HG02571 (cell line): Measurements from ENCODE around the gene MED25.
"Not testable (repeated sequence)": the region's sequence is repeated elsewhere in the genome, so short reads cannot be mapped to it uniquely, and the experiment has no call there.

Source experiments
- ATAC-seq: cut with Tn5 transposase; IDR thresholded peaks from one replicate; pipeline ENCODE4 v1.9.1; 2021; ENCODE audit warnings: mild to moderate bottlenecking, moderate library complexity; ENCODE audit not compliant: unreplicated experiment

Gene MED25

DNA sequence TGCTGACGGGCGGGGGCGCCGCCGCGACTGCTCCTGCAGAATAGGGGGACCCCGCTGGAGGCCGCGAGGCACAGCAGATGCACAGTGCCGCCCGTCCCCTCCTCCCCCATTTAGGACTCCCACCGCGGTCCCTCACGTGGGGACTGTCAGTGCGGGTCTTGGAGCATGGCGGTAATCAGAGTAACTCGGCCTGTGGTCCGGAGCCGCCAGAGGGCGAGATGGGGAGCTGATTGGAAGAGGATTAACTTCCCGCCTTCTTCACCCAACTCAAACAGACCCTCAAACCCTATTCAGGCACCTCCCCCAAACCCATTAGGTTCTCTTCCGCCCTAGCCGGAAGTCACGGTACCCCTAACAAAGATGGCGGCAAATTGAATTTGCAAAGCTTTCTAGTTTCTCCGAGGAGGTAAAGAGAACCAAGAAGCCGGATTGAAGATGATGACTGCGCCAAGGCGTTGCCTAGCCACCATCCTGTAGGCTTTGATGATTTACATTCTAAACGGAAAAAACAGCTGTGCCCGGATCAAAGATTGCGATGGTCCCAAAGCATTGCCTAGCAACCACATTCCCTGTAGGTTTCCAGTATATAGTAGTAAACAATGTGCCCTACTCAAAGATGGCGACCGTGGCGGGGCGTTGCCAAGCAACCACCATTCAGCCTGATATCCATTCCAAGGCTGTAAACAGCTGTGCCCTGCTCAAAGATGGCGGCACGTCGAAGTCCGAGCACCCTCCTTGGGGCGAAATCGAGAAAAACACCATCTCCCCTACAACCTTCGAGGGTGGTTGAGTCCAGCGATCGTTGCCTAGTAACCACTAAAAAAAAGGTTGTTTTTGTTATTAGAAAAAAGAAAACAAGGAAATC is 4.9 kb upstream of the MED25 start, which contains the start of gene FUZ:
FUZ (minus strand) TSS at position 296 of the 865 bp plus-strand sequence; CDS start at position 110, 186 bp downstream.
- ATAC-seq: peak; percentile 47

DNA sequence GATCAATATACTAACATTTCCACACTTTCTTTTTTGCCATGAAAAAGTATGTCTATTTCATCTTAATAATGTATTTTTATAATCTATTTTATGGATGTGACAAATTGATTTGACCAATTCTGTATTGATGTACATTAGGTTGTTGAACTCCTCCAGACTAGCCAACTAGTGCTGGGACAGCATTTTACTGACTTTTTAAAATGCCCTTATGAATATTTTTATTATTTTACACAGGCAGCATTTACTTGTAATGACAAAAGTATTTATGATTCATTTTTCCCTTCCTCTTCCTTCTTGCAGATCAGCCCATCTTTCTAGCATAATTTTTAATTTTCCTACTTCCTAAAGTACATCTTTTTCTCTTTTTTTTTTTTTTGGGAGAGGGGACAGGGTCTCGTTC is 4.1 kb upstream of the MED25 start:
- ATAC-seq: no peak

DNA sequence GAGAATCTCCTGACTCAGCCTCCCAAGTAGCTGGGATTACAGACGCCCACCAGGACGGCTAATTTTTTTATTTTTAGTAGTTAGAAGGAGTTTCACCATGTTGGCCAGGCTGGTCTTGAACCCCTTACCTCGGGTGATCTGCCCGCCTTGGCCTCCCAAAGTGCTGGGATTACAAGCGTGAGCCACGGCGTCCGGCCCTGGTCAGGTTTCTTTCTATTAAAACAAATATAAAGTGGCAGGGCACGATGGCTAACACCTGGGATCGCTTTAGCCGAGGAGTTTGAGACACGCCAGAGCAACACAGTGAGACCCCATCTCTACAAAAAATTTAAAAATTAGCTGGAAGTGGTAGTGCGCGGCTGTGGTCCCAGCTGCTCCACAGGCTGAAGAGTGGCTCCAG is 1.5 kb upstream of the MED25 start:
- no peak for ATAC-seq

DNA sequence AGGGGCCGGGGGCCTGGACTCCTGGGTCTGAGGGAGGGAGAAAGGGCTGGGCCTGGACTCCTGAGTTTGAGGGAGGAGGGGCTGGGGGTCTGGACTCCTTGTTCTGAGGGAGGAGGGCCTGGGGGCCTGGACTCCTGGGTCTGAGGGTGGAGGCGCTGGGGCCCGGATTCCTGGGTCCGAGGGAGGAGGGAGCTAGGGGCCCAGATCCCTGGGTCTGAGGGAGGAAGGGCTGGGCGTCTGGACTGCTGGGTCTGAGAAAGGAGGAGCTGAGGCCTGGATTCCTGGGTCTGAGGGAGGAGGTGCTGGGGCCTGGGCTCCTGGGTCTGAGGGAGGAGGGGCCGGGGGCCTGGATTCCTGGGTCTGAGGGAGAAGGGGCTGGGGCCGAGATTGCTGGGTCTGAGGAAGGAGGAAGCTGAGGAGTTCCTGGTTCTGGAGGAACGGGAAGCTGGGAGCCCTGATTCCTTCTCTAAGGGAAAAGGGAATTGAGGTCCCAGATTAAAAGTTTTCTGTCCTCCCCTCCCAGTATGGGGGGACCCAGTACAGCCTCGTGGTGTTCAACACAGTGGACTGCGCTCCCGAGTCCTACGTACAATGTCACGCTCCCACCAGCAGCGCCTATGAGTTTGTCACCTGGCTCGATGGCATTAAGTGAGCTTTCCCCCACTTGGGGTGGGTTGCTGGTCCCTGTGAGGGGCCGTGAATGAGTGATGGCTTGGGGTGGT is 721 bp downstream of the MED25 start:
- no peak for ATAC-seq

DNA sequence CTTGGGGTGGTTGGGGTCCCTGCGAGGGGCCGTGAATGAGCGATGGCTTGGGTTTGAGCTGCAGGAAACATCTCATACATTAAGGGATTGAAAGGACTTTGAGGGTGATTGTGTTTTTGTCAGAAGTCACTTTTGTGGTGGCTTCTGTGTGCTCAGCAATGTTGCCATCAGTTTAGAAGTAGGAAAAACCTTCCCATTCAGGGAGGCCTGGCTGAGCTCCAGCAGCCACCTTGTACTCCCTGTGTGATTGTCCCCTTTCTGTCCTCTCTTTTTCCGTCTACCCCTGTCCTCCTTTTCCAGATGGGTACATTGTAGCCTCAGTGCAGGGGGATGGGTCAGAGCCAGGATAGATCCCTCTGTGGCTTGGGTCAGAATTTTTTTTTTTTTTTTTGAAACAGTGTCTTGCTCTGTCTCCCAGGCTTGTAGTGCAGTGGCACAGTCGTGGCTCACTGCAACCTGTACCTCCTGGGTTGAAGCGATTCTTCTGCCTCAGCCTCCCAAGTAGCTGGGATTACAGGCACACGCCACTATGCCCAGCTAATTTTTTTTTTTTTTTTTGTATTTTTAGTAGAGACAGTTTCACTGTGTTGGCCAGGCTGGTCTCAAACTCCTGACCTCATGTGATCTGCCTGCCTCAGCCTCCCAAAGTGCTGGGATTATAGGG is 1.5 kb downstream of the MED25 start:
- ATAC-seq: not testable (repeated sequence)

DNA sequence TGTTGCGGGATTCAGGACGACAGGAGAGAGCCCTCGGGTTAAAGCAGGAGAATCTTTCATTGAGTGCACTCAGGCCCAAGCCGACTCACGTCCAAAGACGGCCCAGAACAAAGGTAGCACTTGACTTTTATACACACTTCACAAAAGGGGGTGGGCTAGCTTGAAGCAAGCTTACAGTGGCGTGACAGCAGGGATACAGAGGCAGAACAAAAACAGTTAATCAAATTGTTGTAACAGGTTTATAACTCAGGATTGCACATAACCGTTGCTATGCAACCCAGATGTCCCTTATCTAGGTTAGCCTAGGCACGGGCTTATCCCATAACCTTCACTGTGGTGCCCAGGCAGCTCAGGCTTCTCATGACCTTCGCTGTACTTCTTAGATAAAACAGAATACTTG is 2.0 kb downstream of the MED25 start:
- no peak for ATAC-seq

DNA sequence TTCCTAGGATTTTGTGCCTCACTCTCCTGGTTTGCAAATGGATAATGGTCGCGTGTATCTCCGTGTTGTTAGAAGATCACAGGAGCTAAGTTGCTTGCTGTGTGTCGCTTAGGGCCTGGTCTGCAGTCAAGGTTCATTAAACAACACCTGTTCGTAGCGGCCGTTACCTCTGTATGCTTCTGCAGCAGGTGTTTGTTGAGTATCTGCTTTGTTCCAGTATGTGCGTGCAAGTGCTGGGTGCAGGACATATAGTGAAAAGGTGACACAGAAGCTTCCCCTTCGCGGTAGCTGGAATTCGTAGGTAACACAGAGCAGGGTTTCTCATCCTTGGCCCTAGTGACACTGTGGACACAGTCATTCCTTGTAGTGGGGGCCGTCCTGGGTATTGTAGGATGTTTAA is 5.4 kb downstream of the MED25 start:
- no peak for ATAC-seq

DNA sequence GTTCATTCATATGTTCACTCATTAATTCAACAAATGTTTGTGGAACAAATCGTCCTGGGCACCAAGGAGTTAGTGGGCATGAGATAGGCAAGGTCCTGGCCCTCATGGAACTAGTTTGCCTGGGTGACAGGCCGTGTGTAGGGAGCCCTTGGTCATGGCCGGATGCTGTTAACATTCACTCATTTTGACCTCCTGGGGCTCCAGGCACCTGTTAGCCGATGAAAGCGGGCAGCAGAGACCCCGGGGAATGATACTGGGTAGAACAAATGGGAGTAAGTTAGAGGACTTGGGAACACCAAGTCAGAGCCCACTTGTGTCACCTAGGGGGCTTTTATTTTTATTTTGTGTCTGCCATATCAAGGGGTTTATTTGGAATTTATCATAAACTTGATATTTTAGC is 6.6 kb downstream of the MED25 start:
- ATAC-seq: no peak

DNA sequence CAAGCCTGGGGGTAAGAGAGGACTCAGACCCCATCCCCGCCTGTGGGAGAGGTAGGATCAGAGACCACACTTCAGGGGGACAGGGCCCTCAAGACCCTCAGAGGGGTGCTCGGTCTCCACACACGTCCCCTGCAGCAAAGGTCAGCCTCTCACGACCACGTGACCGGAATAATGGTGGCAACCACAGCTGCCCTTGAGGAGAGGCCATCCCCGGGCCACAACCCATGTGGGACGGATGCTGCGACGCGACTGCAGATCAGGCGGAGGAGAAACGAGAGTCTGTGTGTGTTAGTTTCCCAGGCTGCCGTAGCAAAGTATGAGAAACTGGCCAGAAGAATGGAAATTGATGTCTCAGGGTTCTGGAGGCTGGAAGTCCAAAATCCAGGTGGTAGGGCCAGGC is 8.9 kb downstream of the MED25 start:
- ATAC-seq: no peak

DNA sequence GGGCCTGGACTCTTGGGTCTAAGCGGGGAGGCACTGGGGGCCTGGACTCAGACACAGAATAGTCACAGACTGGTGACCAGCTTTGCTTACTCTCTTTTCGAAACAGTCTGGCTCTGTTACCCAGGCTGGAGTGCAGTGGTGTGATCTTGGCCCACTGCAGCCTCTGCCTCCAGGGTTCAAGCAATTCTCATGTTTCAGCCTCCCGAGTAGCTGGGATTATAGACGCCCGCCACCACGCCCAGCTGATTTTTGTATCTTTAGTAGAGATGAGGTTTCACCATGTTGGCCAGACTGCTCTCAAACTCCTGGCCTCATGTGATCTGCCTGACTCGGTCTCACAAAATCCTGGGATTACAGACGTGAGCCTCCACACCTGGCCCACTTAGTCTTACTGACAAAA is 11.1 kb downstream of the MED25 start:
- ATAC-seq: no peak

DNA sequence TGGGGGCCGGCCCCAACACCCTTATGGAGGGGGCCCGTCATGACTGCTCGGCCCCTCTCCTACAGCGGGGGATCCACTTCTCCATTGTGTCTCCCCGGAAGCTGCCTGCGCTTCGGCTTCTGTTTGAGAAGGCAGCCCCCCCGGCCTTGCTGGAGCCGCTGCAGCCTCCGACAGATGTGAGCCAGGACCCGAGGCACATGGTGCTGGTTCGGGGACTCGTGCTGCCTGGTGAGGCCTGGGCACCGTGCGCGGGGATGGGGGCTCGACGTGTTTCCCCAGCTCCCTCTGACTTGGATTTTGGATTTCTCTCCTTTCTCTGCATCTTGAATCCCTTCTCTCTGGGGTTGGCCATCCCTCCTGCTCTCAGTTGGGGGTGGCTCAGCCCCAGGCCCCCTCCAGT is 11.6 kb downstream of the MED25 start:
- ATAC-seq: no peak

DNA sequence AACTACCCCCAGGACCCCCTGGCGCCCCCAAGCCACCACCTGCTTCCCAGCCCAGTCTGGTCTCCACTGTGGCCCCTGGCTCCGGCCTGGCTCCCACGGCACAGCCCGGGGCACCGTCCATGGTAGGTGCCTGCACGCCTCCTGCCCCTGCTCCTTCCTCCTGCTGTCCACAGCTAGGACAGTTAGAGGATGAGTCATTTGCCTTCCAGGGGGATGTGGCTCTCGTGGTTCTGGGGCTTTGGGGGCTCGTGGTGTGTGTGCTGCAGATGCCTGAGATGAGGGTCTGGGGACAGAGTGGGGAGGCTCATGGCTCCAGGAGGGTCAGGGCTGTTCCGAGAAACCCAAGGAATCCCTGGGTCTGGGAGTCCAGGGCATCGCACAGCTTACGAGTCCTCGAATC is 12.7 kb downstream of the MED25 start:
- ATAC-seq: no peak

DNA sequence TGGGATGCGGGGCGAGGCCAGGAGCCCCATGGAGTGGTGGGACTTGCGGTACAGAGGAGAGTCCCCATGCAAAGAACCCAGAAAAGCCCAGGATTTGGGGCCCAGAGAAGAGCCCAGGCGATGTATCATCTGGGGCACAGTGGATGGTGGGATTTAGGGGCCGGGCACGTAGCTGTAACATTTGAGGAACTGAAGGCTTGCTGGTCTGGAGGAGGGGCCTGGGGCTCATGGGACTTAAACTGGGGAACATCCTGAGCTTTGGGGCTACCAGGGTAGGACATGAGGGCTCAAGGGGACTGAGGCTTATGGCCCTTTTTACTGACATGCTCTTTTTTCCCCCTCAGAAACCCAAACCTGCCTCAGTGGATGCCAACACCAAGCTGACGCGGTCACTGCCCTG is 13.5 kb downstream of the MED25 start:
- no peak for ATAC-seq

DNA sequence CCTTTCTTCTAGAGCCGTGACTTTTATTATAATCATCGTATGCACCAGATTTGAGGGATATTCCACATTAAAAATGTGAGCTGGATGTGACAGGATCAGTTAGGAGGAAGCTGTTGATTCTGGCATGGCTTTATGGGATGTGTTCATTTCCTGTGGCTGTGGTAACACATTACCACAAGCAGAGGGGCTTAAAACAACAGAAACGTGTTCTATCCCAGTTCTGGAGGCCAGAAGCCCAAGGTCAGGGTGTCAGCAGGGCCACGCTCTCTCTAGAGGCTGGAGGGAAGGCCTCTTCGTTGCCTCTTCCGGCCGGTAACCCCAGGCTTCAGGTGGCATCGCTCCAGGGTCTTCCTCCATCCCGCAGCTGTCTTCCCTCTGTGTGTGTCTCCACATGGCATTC is 14.5 kb downstream of the MED25 start:
- ATAC-seq: no peak

DNA sequence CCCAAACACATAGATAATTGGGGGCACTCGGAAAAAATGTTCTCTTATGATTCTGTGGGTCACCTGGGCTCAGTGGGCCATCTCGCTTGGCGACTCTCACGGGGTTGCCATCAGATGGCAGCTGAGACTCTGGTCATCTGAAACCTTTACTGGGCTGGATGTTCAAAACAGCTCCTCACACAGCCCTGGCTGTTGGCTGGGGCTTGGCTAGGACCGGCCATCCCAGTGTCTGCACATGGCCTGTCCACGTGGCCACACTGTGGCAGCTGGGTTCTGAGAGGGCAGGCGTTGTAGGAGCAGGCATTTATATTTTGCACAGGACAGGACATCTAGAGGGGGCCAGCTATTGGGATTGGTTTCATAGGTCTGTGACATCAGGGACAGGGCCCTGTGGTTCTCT is 15.5 kb downstream of the MED25 start:
- ATAC-seq: no peak

DNA sequence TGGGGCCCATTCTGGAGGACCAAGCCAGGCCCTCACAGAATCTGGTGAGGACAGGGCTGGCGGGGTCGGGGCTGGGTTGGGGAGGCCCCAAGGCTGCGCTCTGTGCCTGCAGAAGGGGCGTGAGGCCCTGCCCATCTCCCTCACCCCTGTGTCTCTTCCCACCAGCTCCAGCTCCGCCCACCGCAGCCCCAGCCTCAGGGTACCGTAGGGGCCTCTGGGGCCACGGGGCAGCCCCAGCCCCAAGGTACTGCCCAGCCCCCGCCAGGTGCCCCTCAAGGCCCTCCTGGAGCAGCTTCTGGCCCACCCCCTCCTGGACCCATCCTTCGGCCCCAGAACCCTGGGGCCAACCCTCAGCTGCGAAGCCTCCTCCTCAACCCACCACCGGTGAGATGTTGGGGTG is 17.5 kb downstream of the MED25 start:
- ATAC-seq: no peak

DNA sequence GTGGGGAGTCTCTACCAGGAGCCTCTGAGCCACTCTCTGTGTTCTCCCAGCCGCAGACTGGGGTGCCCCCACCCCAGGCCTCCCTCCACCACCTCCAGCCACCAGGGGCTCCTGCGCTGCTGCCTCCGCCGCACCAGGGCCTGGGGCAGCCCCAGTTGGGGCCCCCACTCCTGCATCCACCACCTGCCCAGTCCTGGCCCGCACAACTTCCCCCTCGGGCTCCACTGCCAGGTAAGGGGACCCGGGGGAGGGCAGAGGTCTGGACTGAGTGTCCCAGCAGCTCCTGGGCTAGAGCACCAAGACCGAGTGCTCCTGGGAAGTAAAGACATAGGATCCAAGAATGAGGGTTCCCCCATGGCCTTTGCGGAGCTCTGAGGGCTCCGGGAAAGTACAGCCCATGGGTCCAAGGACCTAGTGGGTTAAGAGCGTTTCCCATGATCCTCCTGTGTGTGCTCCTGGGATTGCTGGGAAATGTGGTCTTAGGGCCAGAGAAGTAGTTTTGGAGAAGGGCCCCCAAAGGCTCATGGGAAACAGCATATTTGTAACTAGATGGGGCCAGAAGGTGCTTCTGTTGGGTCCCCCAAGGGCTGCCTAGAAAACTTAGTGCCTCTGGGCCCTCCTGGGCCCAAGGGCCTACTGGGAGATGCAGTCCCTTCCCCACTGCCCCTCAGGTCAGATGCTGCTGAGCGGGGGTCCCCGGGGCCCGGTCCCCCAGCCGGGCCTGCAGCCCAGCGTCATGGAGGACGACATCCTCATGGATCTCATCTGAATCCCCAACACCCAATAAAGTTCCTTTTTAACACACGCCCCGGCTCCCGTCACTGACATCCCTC is 18.3 kb downstream of the MED25 start:
- ATAC-seq: no peak

DNA sequence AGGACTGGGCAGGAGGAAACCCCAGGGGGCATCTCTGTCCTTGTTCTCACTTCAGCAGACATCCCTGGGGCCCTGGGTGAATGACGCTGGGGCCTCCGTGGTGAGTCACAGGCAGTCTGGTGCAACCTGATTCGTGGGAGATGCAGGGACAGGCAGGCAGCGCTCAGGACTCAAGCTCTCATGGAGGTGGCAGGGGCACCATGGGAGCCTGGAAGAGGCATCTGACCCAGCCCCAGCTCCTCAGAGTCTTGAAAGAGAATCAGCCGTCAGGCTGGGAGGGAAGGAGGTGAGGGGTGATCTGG is 18.9 kb downstream of the MED25 start:
- ATAC-seq: no peak

DNA sequence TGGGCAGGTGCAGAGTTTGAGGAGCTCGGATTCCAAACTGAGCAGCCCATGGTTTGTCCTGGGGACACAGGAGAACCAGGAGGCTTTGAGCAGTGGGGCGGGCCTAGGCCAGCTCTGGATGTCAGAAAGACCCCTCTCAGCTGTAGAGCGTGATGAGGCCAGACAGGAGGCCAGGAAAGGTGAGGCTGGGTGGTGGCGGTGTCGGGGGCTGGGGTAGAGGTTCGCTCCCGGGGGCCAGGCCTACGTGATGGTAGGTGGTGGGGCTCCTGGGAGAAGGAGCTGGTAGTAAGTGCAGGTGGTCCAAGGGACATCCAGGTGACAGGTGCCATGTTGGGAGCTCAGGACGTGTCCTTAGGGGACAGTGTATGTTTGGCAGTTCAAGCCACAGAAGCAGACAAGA is 19.3 kb downstream of the MED25 start:
- ATAC-seq: no peak

DNA sequence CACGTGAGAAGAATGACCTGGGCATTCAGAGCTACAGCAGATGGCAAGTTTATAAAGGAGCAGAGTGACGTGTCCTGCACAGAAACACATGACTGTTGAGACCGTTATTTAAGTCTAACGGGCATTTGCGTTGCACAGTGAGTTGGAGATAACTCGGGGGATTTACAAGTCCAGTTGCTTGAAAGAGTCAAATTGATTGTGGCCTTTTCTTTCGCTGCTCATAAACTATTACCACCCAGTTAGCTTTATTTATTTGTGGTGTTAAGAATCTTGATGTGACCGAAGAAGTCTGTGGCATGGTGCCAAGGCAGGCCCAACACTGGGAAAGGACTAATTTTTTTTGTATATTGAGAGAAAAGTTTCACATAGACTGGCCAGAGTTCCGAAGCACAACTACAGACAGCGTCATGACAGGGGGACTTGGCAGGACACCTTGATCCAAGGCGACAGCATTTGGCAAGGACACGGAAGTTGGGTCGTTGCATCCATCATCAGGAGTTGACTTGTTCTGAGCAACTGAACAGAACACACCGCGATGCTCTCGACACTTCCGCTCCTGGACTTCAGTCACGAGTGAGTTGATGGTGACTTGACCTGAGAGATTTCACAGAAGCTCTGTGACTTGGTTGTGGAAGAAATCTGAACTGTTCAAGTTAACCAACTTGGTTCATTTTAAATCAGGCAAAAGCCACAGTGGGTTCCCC is 20.9 kb downstream of the MED25 start:
- no peak for ATAC-seq

DNA sequence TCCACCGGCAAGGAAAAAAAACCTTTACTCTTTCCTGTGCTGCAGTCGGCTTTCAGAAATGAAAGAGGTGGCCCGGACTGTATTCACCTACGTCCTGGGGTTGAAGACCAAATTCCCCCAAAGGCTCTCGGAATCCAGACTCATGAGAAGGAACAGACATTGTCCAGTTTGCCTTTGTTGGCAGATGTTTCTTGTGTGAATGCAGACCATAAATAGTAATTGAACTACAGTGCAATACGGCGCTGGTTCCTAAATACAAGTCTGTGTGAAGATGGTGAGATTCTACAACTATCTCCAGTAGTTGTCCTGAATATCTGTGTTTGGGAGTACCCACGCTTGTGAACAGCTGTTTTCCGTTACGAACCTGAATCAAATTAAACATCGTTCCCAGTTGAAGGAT is 21.6 kb downstream of the MED25 start:
- ATAC-seq: no peak
